ENCODE data around the gene AKAP13.

AKAP13 gene

DNA sequence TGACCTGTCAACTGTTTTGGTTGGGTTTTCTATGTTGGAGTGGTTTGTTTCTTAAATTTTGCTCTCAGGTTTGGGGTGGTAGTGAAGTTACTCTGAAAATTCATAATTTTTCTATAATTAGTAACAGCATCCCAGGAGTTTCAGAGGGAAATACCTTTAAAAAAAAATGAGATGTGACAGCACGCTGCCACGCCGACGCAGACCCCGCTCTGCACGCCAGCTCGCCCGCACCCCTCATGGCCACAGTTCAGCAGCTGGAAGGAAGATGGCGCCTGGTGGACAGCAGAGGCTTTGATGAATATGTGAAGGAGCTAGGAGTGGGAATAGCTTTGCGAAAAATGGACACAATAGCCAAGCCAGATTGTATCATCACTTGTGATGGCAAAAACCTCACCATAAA, 34.6 kb downstream of the AKAP13 start:
- TF ChIP-seq, protein P1, sequence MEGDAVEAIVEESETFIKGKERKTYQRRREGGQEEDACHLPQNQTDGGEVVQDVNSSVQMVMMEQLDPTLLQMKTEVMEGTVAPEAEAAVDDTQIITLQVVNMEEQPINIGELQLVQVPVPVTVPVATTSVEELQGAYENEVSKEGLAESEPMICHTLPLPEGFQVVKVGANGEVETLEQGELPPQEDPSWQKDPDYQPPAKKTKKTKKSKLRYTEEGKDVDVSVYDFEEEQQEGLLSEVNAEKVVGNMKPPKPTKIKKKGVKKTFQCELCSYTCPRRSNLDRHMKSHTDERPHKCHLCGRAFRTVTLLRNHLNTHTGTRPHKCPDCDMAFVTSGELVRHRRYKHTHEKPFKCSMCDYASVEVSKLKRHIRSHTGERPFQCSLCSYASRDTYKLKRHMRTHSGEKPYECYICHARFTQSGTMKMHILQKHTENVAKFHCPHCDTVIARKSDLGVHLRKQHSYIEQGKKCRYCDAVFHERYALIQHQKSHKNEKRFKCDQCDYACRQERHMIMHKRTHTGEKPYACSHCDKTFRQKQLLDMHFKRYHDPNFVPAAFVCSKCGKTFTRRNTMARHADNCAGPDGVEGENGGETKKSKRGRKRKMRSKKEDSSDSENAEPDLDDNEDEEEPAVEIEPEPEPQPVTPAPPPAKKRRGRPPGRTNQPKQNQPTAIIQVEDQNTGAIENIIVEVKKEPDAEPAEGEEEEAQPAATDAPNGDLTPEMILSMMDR (IDR thresholded peaks at IDR 0.05; ENCODE audit: low read depth, low read length, missing control alignments) = no peak
- no peak overlapping the region for H3K4me3 ChIP-seq (replicated peaks; ENCODE audit: low read depth, low read length)
- no peak for DNase-seq (ENCODE audit: extremely low read depth, low read depth)

DNA sequence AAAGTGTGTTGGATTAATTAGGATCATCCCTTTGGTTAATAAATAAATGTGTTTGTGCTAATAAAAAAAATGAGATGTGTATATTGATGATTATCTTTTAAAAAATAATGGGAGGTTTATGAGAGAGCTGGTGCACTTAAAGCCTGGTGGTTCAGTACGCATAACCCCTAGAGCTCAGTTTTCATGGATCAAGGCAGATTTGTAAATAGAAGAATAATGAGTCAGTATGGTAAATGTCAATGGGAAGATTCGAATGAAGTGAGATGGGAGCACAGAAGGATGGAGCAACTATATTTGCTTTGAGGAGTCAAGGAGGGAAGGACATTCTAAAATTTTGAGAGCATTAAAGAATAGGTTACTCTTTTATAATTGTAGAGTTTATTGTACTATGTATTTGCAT, 35.4 kb downstream of the AKAP13 start:
- H3K4me3 ChIP-seq (replicated peaks; ENCODE audit: low read depth, low read length) = no peak overlapping the region
- TF ChIP-seq, protein P1 (IDR thresholded peaks at IDR 0.05; ENCODE audit: low read depth, low read length, missing control alignments) = no peak
- DNase-seq (ENCODE audit: extremely low read depth, low read depth) = no peak

DNA sequence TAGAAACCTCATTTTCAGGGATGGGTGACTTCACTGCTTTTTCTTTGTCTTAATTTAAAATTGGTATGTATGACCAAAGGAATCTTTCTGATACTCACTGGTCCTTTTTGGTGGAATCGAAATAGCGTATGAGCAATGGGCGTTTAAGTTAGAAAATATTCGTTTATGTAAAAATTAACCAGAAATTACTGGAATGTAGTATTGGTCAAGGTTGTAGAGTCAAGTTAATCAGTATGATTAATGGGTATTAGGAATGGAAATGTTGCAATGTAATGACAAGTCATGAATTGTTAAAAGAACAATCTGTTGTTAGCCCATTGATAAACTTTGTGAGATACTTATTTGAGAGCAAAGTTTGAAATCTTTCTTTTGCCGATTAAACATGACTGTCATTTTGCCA, 36.9 kb downstream of the AKAP13 start:
- no peak for DNase-seq (ENCODE audit: extremely low read depth, low read depth)
- no peak overlapping the region for H3K4me3 ChIP-seq (replicated peaks; ENCODE audit: low read depth, low read length)
- TF ChIP-seq, protein P1 (IDR thresholded peaks at IDR 0.05; ENCODE audit: low read depth, low read length, missing control alignments) = no peak

DNA sequence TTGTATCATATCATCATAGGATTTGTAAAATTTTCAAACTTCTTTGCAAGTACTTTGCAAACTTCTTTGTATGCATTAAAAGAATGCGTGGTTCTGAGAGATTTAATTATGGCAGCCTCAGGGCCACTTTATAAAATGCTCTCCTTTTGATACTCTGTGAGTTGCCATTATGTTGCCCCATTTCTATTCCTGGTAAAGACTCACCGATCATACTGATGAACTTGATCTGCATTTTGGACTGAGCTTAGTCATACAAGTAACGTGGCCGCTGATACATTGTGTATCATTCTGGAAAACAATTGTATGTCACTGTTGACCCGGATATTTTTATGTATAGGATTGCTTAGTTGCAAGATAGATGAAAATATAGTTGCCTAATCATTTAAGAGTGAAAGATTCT, 38.8 kb downstream of the AKAP13 start:
- DNase-seq (ENCODE audit: extremely low read depth, low read depth) = no peak
- no peak overlapping the region for H3K4me3 ChIP-seq (replicated peaks; ENCODE audit: low read depth, low read length)
- TF ChIP-seq, protein P1 (IDR thresholded peaks at IDR 0.05; ENCODE audit: low read depth, low read length, missing control alignments) = no peak

DNA sequence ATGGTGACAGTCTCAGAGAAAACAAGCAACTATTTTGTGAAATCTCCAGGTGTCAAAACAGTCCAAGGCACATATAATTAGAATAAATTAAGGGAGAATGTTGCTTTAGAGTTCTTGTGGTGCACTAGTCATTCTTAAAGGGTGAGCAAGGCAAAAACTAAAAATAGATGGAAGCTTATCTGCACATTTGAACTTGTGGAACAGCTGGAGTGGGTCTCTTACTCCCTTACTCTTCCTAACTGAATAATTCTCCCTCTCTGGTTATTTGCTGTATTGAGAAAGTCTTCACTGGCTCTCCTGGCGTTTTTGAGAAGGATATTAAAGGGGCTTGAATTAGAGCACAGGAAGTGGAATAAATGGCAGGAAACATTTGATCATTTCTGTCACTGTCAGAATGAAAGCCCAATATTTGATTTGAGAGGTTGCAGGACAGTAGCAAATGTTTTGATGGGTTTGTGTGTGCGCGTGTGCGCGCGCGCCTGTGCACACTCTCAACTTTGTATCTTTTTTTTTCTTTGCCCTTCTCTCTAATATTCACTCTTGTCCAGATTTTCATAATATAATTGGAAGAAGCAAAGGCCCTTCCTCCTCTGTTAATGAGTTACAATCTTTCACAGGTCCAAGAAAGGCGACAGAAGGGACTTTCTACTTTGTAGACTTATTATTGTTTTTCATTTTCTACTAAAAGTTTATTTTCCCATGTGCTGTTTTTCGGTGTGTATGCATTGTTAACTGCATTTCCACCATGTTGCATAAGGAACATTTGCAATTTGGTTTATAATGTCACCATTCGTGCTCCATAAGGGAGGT, 40.9 kb downstream of the AKAP13 start:
- TF ChIP-seq, protein P1 (IDR thresholded peaks at IDR 0.05; ENCODE audit: low read depth, low read length, missing control alignments) = no peak
- no peak for DNase-seq (ENCODE audit: extremely low read depth, low read depth)
- no peak overlapping the region for H3K4me3 ChIP-seq (replicated peaks; ENCODE audit: low read depth, low read length)

DNA sequence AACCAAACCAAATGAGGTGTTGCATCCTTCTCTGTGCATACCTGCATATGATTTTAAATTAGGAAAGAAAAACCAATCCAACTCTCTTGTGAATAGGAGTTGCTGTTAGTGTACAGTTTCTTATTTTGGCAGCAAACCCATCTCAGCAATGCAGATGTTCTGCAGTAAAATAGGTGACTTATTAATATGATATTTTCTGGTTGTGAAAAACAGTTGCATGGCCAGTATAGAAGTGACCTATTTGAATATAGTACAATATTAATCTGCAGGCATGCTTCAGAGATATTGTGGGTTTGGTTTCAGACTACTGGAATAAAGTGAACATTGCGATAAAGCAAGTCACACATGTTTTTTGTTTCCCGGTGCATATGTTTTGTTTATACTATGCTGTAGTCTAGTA, 42.2 kb downstream of the AKAP13 start:
- no peak for DNase-seq (ENCODE audit: extremely low read depth, low read depth)
- TF ChIP-seq, protein P1 (IDR thresholded peaks at IDR 0.05; ENCODE audit: low read depth, low read length, missing control alignments) = no peak
- H3K4me3 ChIP-seq (replicated peaks; ENCODE audit: low read depth, low read length) = no peak overlapping the region

DNA sequence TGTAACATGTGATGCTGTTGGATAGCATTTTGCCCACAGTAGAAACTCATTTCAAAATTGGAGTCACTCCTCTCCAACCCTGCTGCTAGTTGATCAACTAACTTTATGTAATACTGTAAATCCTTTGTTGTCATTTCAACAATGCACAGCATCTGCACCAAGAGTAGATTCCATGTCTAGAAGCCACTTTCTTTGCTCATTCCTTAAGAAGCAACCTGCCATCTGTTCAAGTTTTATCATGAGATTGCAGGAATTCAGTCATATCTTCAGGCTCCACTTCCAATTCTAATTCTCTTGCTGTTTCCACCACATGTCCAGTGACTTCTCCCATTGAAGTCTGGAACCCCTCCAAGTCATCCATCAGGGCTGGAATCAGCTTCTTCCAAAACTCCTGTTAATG, 42.9 kb downstream of the AKAP13 start:
- TF ChIP-seq, protein P1 (IDR thresholded peaks at IDR 0.05; ENCODE audit: low read depth, low read length, missing control alignments) = no peak
- no peak for DNase-seq (ENCODE audit: extremely low read depth, low read depth)

More for the DNA sequence above, 42.9 kb downstream of the AKAP13 start:
- no peak overlapping the region for H3K4me3 ChIP-seq (replicated peaks; ENCODE audit: low read depth, low read length)
